GM10847 (cell line): Measurements from ENCODE around the gene TCP11.

Source experiments
- POLR2A ChIP-seq: IDR thresholded peaks from 2 replicates; pipeline ENCODE4 v1.6.1; 2011; ENCODE audit not compliant: insufficient read length; ENCODE audit errors: extremely low read depth

TCP11 gene

GRCh38 chr6:35089935-35090505 is 51.1 kb downstream of the TCP11 start:
- TF ChIP-seq POLR2A, result no peak

GRCh38 chr6:35089216-35089934 is 51.8 kb downstream of the TCP11 start:
- no peak for TF ChIP-seq POLR2A

GRCh38 chr6:35088281-35089215 is 52.6 kb downstream of the TCP11 start:
- TF ChIP-seq POLR2A, result no peak

- no peak for TF ChIP-seq POLR2A
Observed at GRCh38 chr6:35087361-35088280, 53.5 kb downstream of the TCP11 start.

- TF ChIP-seq POLR2A, result no peak
Observed at GRCh38 chr6:35086636-35087360, 54.3 kb downstream of the TCP11 start.

GRCh38 chr6:35086282-35086632 is 54.9 kb downstream of the TCP11 start:
- no peak for TF ChIP-seq POLR2A

- TF ChIP-seq POLR2A, result no peak
Observed at GRCh38 chr6:35085359-35086281, 55.5 kb downstream of the TCP11 start.

GRCh38 chr6:35084511-35085203 is 56.5 kb downstream of the TCP11 start:
- no peak for TF ChIP-seq POLR2A

GRCh38 chr6:35084041-35084491 is 57.1 kb downstream of the TCP11 start:
- TF ChIP-seq POLR2A, result no peak

- no peak for TF ChIP-seq POLR2A
Observed at GRCh38 chr6:35083507-35083906, 57.6 kb downstream of the TCP11 start.

- no peak for TF ChIP-seq POLR2A
Observed at GRCh38 chr6:35082733-35083403, 58.3 kb downstream of the TCP11 start.
